HEK293T (cell line): ENCODE measurements around the gene PSMC3IP.

Source experiments
- CTCF ChIA-PET: fragments of 350-600 bp; formaldehyde crosslinking; extraction: SDS; loops from one replicate; lab custom pipeline; 2021; ENCODE audit warnings: antibody characterized with exemption, inconsistent platforms; lab: Yijun Ruan, JAX
- POLR2A ChIA-PET: fragments of 350-600 bp; formaldehyde crosslinking; extraction: SDS; loops from one replicate; lab custom pipeline; 2020; ENCODE audit warnings: antibody characterized with exemption, inconsistent platforms; lab: Yijun Ruan, JAX
- DNase-seq: peaks from one replicate; pipeline ENCODE4 v3.0.0; 2012; ENCODE audit warnings: mixed read lengths; ENCODE audit errors: extremely low spot score
- ARNT ChIP-seq: fragments of 450-650 bp; IDR thresholded peaks from 2 replicates; pipeline ENCODE4 v1.6.1; 2017; ENCODE audit warnings: mild to moderate bottlenecking
- BHLHE40 ChIP-seq: fragments of 450-650 bp; IDR thresholded peaks from 2 replicates; pipeline ENCODE4 v1.6.1; 2016; ENCODE audit warnings: mild to moderate bottlenecking, moderate library complexity, borderline replicate concordance
- CTBP1 ChIP-seq: fragments of 450-650 bp; IDR thresholded peaks from 2 replicates; pipeline ENCODE4 v1.6.1; 2016; ENCODE audit warnings: borderline replicate concordance
- ELF4 ChIP-seq: fragments of 450-650 bp; IDR thresholded peaks from 2 replicates; pipeline ENCODE4 v1.6.1; 2017; ENCODE audit warnings: antibody characterized with exemption
- FOXA1 ChIP-seq: fragments of 450-650 bp; IDR thresholded peaks from 2 replicates; pipeline ENCODE4 v1.6.1; 2016; ENCODE audit warnings: mild to moderate bottlenecking
- FOXK2 ChIP-seq: fragments of 450-650 bp; IDR thresholded peaks from 2 replicates; pipeline ENCODE4 v1.6.1; 2016; ENCODE audit warnings: mild to moderate bottlenecking
- FOXM1 ChIP-seq: fragments of 450-650 bp; IDR thresholded peaks from 2 replicates; pipeline ENCODE4 v1.6.1; 2017; ENCODE audit warnings: mild to moderate bottlenecking, borderline replicate concordance
- HDGF ChIP-seq: fragments of 450-650 bp; IDR thresholded peaks from 2 replicates; pipeline ENCODE4 v1.6.1; 2017; ENCODE audit warnings: antibody characterized with exemption, borderline replicate concordance
- L3MBTL2 ChIP-seq: fragments of 450-650 bp; conservative IDR thresholded peaks from 2 replicates; pipeline ENCODE4 v1.6.1; 2016; ENCODE audit warnings: mild to moderate bottlenecking
- LEF1 ChIP-seq: fragments of 450-650 bp; IDR thresholded peaks from 2 replicates; pipeline ENCODE4 v1.6.1; 2017; ENCODE audit warnings: mild to moderate bottlenecking, borderline replicate concordance
- NFRKB ChIP-seq: fragments of 450-650 bp; IDR thresholded peaks from 2 replicates; pipeline ENCODE4 v1.6.1; 2016; ENCODE audit warnings: mild to moderate bottlenecking, moderate library complexity
- PKNOX1 ChIP-seq: fragments of 450-650 bp; IDR thresholded peaks from 2 replicates; pipeline ENCODE4 v1.6.1; 2016
- SP1 ChIP-seq: fragments of 450-650 bp; IDR thresholded peaks from 2 replicates; pipeline ENCODE4 v1.6.1; 2017
- SUZ12 ChIP-seq: fragments of 450-650 bp; IDR thresholded peaks from 2 replicates; pipeline ENCODE4 v1.6.1; 2016; ENCODE audit warnings: mild to moderate bottlenecking
- TARDBP ChIP-seq: fragments of 450-650 bp; IDR thresholded peaks from 2 replicates; pipeline ENCODE4 v1.6.1; 2016
- ZNF384 ChIP-seq: fragments of 450-650 bp; IDR thresholded peaks from 2 replicates; pipeline ENCODE4 v1.6.1; 2016

The PSMC3IP gene

GRCh38 chr17:42563543-42563942 lies 14.0 kb downstream of the PSMC3IP start:
- DNase-seq = no peak
- CTCF ChIA-PET = no interaction called here
- no peak for TF ChIP-seq CTBP1
- POLR2A ChIA-PET = interaction anchor here (4.6 kb wide), 1 partner anchor 9 kb away, joined by 30 read pairs; no protein-coding TSS in a partner anchor

- ChIA-PET CTCF (no interaction called here), POLR2A (interaction anchor here (4.6 kb wide), 1 partner anchor 9 kb away, joined by 30 read pairs; no protein-coding TSS in a partner anchor)
- no peak for DNase-seq
- no peak for TF ChIP-seq PKNOX1
- TF ChIP-seq BHLHE40 = no peak
- no peak for TF ChIP-seq ARNT
- TF ChIP-seq SP1 = no peak
- no peak for TF ChIP-seq HDGF
- TF ChIP-seq FOXA1 = no peak
- no peak for TF ChIP-seq SUZ12
- no peak for TF ChIP-seq FOXM1
- no peak for TF ChIP-seq CTBP1
- no peak for TF ChIP-seq TARDBP
- no peak; the same call in 1 of the 2 replicates for TF ChIP-seq L3MBTL2
- no peak for TF ChIP-seq ELF4
- TF ChIP-seq FOXK2 = no peak
- no peak for TF ChIP-seq NFRKB
- no peak for TF ChIP-seq LEF1
- TF ChIP-seq ZNF384 = no peak
Observed at GRCh38 chr17:42563143-42563509, 14.4 kb downstream of the PSMC3IP start.

GRCh38 chr17:42562388-42563142 lies 15.0 kb downstream of the PSMC3IP start:
- DNase-seq = peak; percentile 34
- TF ChIP-seq L3MBTL2 = peak; percentile 33
- TF ChIP-seq BHLHE40 = no peak
- no peak for TF ChIP-seq ZNF384
- CTCF ChIA-PET = no interaction called here
- POLR2A ChIA-PET = interaction anchor here (4.6 kb wide), 1 partner anchor 8 kb away, joined by 30 read pairs; no protein-coding TSS in a partner anchor

- POLR2A ChIA-PET = no interaction called here
Observed at GRCh38 chr17:42561897-42562387, 15.6 kb downstream of the PSMC3IP start, which contains the start of gene COASY. COASY (plus strand) TSS chr17:42562148; CDS start chr17:42562623, 475 bp downstream.

GRCh38 chr17:42560246-42560645 lies 17.3 kb downstream of the PSMC3IP start:
- POLR2A ChIA-PET = interaction anchor here (1.2 to 2.0 kb wide), 2 partner anchors 10 to 24 kb away, joined by 4 to 6 read pairs; partner anchors contain the start of gene NAGLU

More at GRCh38 chr17:42561897-42562387, 15.6 kb downstream of the PSMC3IP start, which contains the start of gene COASY:
- TF ChIP-seq SP1 (no peak; the same call in 1 of the 2 replicates), FOXA1 (no peak), TARDBP (no peak), NFRKB (no peak), LEF1 (no peak), ELF4 (peak; percentile 92), HDGF (no peak), FOXM1 (no peak), PKNOX1 (no peak), L3MBTL2 (peak; percentile 71)
- CTCF ChIA-PET = no interaction called here
- DNase-seq = peak; percentile 96

More at GRCh38 chr17:42560246-42560645, 17.3 kb downstream of the PSMC3IP start:
- CTCF ChIA-PET = interaction anchor here (0.8 kb wide), 1 partner anchor 12 kb away, joined by 3 read pairs; no protein-coding TSS in a partner anchor
- DNase-seq = no peak
- TF ChIP-seq ELF4 = no peak
- TF ChIP-seq LEF1 = no peak
- TF ChIP-seq NFRKB = no peak
- no peak for TF ChIP-seq BHLHE40
- TF ChIP-seq PKNOX1 = no peak
- no peak for TF ChIP-seq SUZ12
- no peak for TF ChIP-seq CTBP1
- no peak for TF ChIP-seq ZNF384
- TF ChIP-seq SP1 = no peak
- no peak for TF ChIP-seq L3MBTL2
- TF ChIP-seq HDGF = no peak
- no peak for TF ChIP-seq ARNT
- TF ChIP-seq FOXK2 = no peak
- TF ChIP-seq FOXM1 = no peak
- no peak for TF ChIP-seq FOXA1
- TF ChIP-seq TARDBP = no peak
